IMR-90 (cell line): ENCODE data around the gene ST8SIA6.

Source experiments
- CTCF ChIP-seq: conservative IDR thresholded peaks from 2 replicates; pipeline ENCODE4 v1.5.1; 2012; ENCODE audit warnings: mild to moderate bottlenecking, low read depth, low read length, improper control_type of control experiment
- FOS ChIP-seq: fragments of 150-350 bp; IDR thresholded peaks from 2 replicates; pipeline ENCODE4 v1.6.1; 2016; ENCODE audit warnings: low read depth, low read length
- POLR2A ChIP-seq: IDR thresholded peaks from 2 replicates; pipeline ENCODE4 v1.6.1; 2012; ENCODE audit warnings: mild to moderate bottlenecking, low read depth, low read length
- RAD21 ChIP-seq: IDR thresholded peaks from 2 replicates; pipeline ENCODE4 v1.6.1; 2012; ENCODE audit warnings: low read length, improper control_type of control experiment
- SMC3 ChIP-seq: fragments of 150-350 bp; IDR thresholded peaks from 2 replicates; pipeline ENCODE4 v1.6.1; 2016; ENCODE audit warnings: low read depth, mild to moderate bottlenecking, antibody characterized with exemption, low read length, moderate library complexity

GRCh38 chr10:17416442-17417211, 37.8 kb downstream of the ST8SIA6 start:
- TF ChIP-seq CTCF (no peak), RAD21 (no peak), SMC3 (no peak), FOS (no peak), POLR2A (no peak)
